Heart right ventricle (tissue), 16 donors: Measurements from ENCODE around the gene EI24. TPM values are rescaled to one million over a fixed set of nuclear protein-coding genes. Genes with fewer than 3 reads are reported as not detected.

Experiments
- ATAC-seq, 8 donors: fragments of 200-7000 bp; cut with Tn5 transposase; one replicate each; pipeline ENCODE4 v1.9.1; 2020; ENCODE audit warnings: mild to moderate bottlenecking in 8 of 8, moderate library complexity in 8 of 8, moderate number of reproducible peaks in 1 of 8
- DNase-seq, 2 donors: peaks; one replicate each; pipeline ENCODE4 v3.0.0-alpha.2; 2020
- H3K27ac ChIP-seq, 10 donors: fragments of 200-600 bp; sonication (generic) in 2 of 10; one replicate each; pipeline versions ENCODE4 v1.5.0 to v1.8.0; 2020 to 2022; ENCODE audit warnings: mild to moderate bottlenecking in 3 of 10
- H3K27me3 ChIP-seq, 7 donors: fragments of 200-600 bp; one replicate each; pipeline ENCODE4 v1.8.0; 2021 to 2022; ENCODE audit warnings: mild to moderate bottlenecking in 2 of 7
- H3K36me3 ChIP-seq, 9 donors: fragments of 200-600 bp; sonication (generic) in 1 of 9; one replicate each; pipeline versions ENCODE4 v1.5.0 to v1.8.0; 2020 to 2022; ENCODE audit warnings: mild to moderate bottlenecking in 2 of 9
- H3K4me1 ChIP-seq, 9 donors: fragments of 200-600 bp; sonication (generic) in 1 of 9; one replicate each; pipeline versions ENCODE4 v1.5.0 to v1.8.0; 2020 to 2022; ENCODE audit warnings: mild to moderate bottlenecking in 4 of 9
- H3K4me3 ChIP-seq, 10 donors: fragments of 200-600 bp; sonication (generic) in 2 of 10; one replicate each; pipeline versions ENCODE4 v1.5.0 to v1.8.0; 2020 to 2022; ENCODE audit warnings: mild to moderate bottlenecking in 7 of 10, moderate library complexity in 2 of 10
- H3K9me3 ChIP-seq, 11 donors: fragments of 200-600 bp in 10 of 11; sonication (generic) in 2 of 11; one replicate each; pipeline versions ENCODE4 v1.5.0 to v1.8.0; 2013 to 2022; ENCODE audit warnings: mild to moderate bottlenecking in 2 of 11, control low read depth in 1 of 11, moderate library complexity in 1 of 11
- WGBS, 2 donors: extraction: QIAGEN DNeasy Blood & Tissue Kit; methylation state at CpG; one replicate each; pipeline ENCODE4 v1.1.7; 2013; ENCODE audit warnings: inconsistent platforms in 1 of 2; 5-methylcytosine and 5-hydroxymethylcytosine counted together
- intact Hi-C, 10 donors: fragments of 100-400 bp; cut with DNase I; formaldehyde crosslinking; loops; one replicate each; pipeline versions ENCODE4 v1.11.1 to v1.14.2; 2022
- polyA plus RNA-seq, 2 donors: library from polyadenylated mRNA; stranded (reverse); fragments of 200-250 nt; gene quantifications; one replicate each; pipeline ENCODE4 v1.2.3, GENCODE V29; 2013
- total RNA-seq, 10 donors: library from RNA; stranded (reverse); fragmentation: NEBNext Ultra II Directional in 3 of 10; extraction: Animal tissue kit (Norgen Biotek cat#: 25700) in 3 of 10; gene quantifications; one replicate each; pipeline versions ENCODE4 v1.2.1 to v1.2.4, GENCODE V29; 2021 to 2023
- TF ChIP-seq, protein P1 (sequence below), 9 donors: fragments of 200-600 bp; sonication (generic) in 2 of 9; IDR thresholded peaks; one replicate each; pipeline versions ENCODE4 v1.5.0 to v1.8.0; 2021 to 2022; ENCODE audit warnings: antibody characterized with exemption in 9 of 9, mild to moderate bottlenecking in 5 of 9, moderate library complexity in 1 of 9
- donor health status: Arrhythmogenic right ventricular cardiomyopathy.
- donor health status: ischemic (EF 13 %, LVEDD 7.1; RV severe dilation, severe dysfunction).
- donor health status: healthy with polysubstance abuse.
- donor health status: DM: no; HTN: yes; CAD: no.
- donor health status: DM: no; HTN: no; CAD: no.
- donor health status: ischemic (EF 25% LVEDD 6.9; RV normal size, moderate dysfunction).
- donor health status: ischemic (EF 25% LVEDD 5.7; RV mildly dilated, moderate dysfunction).
- donor health status: healthy.
- donor health status: DM: yes; HTN: yes; CAD: no.
- donor health status: Ischemic cardiomyopathy.
- donor health status: ischemic (EF 35%, LVEDD 5.7; RV mildly dilated, moderate dysfunction).
- donor health status: nonischemic (EF 11% LVEDD 7.7; RV severe dilation, severe dysfunction).
- donor health status: DM: yes; HTN: yes; CAD: no.
- donor health status: PGD.
- donor health status: ischemic (EF 29% LVEDD 5.4; RV normal size, mild dysfunction).
- donor health status: nonischemic (EF 23%, LVEDD 6.1; RV moderate dilation, normal function).

The EI24 gene
- total and polyA plus RNA-seq, 12 donors = 16.5 to 73.7 (median 51.5) TPM

- 82 to 84% methylated on average over 3 of the region's 3 CpGs for WGBS, 2 donors
- intact Hi-C loops = no loop called here
- H3K27ac ChIP-seq = no peak overlapping the region
- H3K36me3 ChIP-seq = peaks cover 0 to 41% (median 23%) of the 10 kb centered on the region in 9 donors
- ATAC-seq = no peak
- H3K4me1 ChIP-seq = peaks cover 0 to 10% (median 6%) of the 10 kb centered on the region in 9 donors
- H3K9me3 ChIP-seq = no peaks in the 10 kb centered on the region
- H3K4me3 ChIP-seq = no peak overlapping the region
- DNase-seq = no peak
- TF ChIP-seq, protein P1, sequence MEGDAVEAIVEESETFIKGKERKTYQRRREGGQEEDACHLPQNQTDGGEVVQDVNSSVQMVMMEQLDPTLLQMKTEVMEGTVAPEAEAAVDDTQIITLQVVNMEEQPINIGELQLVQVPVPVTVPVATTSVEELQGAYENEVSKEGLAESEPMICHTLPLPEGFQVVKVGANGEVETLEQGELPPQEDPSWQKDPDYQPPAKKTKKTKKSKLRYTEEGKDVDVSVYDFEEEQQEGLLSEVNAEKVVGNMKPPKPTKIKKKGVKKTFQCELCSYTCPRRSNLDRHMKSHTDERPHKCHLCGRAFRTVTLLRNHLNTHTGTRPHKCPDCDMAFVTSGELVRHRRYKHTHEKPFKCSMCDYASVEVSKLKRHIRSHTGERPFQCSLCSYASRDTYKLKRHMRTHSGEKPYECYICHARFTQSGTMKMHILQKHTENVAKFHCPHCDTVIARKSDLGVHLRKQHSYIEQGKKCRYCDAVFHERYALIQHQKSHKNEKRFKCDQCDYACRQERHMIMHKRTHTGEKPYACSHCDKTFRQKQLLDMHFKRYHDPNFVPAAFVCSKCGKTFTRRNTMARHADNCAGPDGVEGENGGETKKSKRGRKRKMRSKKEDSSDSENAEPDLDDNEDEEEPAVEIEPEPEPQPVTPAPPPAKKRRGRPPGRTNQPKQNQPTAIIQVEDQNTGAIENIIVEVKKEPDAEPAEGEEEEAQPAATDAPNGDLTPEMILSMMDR (IDR thresholded peaks at IDR 0.05) = no peak
- no peaks in the 10 kb centered on the region for H3K27me3 ChIP-seq
These were observed 17.3 kb downstream of the EI24 start for GRCh38 chr11:125586623-125587022.

- H3K4me1 ChIP-seq = peaks cover 0 to 12% (median 6%) of the 10 kb centered on the region in 9 donors
- ATAC-seq (no peak), DNase-seq (no peak)
- TF ChIP-seq, protein P1 (IDR thresholded peaks at IDR 0.05) = no peak
- H3K27me3 ChIP-seq = no peaks in the 10 kb centered on the region
- intact Hi-C loops = no loop called here
- 94 to 96% methylated on average over 1 of the region's 1 CpG for WGBS, 2 donors
- no peak overlapping the region for H3K27ac ChIP-seq
- no peaks in the 10 kb centered on the region for H3K9me3 ChIP-seq
- H3K4me3 ChIP-seq = no peak overlapping the region
- peaks cover 0 to 32% (median 14%) of the 10 kb centered on the region in 9 donors for H3K36me3 ChIP-seq
These were observed 18.2 kb downstream of the EI24 start for GRCh38 chr11:125587480-125587879.

GRCh38 chr11:125588505-125588904, 19.2 kb downstream of the EI24 start:
- DNase-seq (no peak), ATAC-seq (no peak)
- TF ChIP-seq, protein P1 (IDR thresholded peaks at IDR 0.05) = no peak
- H3K4me3 ChIP-seq = no peak overlapping the region
- H3K27me3 ChIP-seq = no peaks in the 10 kb centered on the region
- H3K27ac ChIP-seq = no peak overlapping the region
- peaks cover 0 to 16% (median 11%) of the 10 kb centered on the region in 9 donors for H3K4me1 ChIP-seq
- H3K9me3 ChIP-seq = no peaks in the 10 kb centered on the region
- intact Hi-C loops = no loop called here
- 51 to 58% methylated on average over 3 of the region's 3 CpGs for WGBS, 2 donors
- H3K36me3 ChIP-seq = peaks cover 0 to 22% (median 5%) of the 10 kb centered on the region in 9 donors

DNA sequence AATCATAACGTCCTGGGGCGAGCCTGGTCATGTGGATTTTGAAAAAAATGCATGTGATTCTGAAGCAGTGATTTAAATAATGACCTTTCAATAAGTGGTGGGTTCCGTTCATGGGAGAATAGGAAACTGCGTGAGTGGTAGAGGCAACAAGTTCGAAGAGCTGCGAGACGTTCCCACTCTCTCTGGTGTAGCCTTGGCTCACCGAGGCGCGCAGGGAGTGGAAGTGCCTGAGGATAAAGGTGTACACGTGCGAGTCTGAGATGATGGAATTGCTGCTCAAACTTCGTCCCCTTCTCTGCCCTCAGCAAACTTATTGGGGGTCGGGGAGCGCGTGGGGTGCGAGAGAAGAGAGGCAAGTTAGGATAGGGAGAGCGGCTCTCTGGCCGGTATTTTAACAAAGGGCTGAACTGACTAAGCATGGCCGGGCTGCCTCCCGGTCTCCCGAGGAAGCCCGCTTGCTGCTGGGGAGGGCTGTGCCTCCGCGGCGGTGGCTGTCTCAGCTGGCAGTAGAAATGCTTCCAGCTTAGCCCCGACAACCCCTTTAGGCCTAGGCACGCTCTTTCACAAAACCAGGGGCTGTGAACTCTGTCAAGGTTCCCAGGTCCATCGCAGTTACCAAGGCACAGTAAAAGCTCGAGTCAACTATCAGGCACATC, 22.5 kb downstream of the EI24 start:
- H3K9me3 ChIP-seq = no peaks in the 10 kb centered on the region
- WGBS, 2 donors = 1 to 2% methylated on average over 30 of the region's 30 CpGs
- intact Hi-C loops = loop anchor here in 2 of 10 donors (1.0 to 10.0 kb wide), 4 partner anchors 21 to 637 kb away; partner anchors contain the start of genes CCDC15 (in 1 of the 2), CHEK1 (in 1 of the 2) and EI24 (in 1 of the 2)
- H3K27ac ChIP-seq = peak overlapping the region; percentile 83 to 97 (median 94)
- peaks cover 4 to 38% (median 31%) of the 10 kb centered on the region in 9 donors for H3K4me1 ChIP-seq
- H3K27me3 ChIP-seq = no peaks in the 10 kb centered on the region
- DNase-seq = peak; percentile 9 to 21
- H3K4me3 ChIP-seq = peak overlapping the region; percentile 59 to 82 (median 72)
- H3K36me3 ChIP-seq = peaks cover 0 to 12% (median 4%) of the 10 kb centered on the region in 9 donors
- peak; percentile 4 to 53 (median 32) for ATAC-seq
- TF ChIP-seq, protein P1 (IDR thresholded peaks at IDR 0.05) = no peak
